Muscle of leg (tissue), 11 donors: Measurements from ENCODE around the gene LRRN2. TPM values are rescaled to one million over a fixed set of nuclear protein-coding genes. Genes with fewer than 3 reads are reported as not detected.
A peak's percentile ranks its signal among the peaks of the same experiment; 100 is the strongest.
"Not testable (repeated sequence)": the region's sequence is repeated elsewhere in the genome, so short reads cannot be mapped to it uniquely, and the experiment has no call there.

Experiments used
- DNase-seq: peaks from one replicate; pipeline ENCODE4 v3.0.0; 2013
- H3K27ac ChIP-seq: one replicate; pipeline ENCODE4 v1.5.1; 2013; ENCODE audit warnings: mild to moderate bottlenecking, low read length, control low read depth
- H3K27me3 ChIP-seq: one replicate; pipeline ENCODE4 v1.6.1; 2013; ENCODE audit warnings: low read length; ENCODE audit not compliant: control insufficient read depth, insufficient read depth
- H3K36me3 ChIP-seq: one replicate; pipeline ENCODE4 v1.6.1; 2013; ENCODE audit warnings: low read length; ENCODE audit not compliant: control insufficient read depth, insufficient read depth
- H3K4me1 ChIP-seq: one replicate; pipeline ENCODE4 v1.6.1; 2013; ENCODE audit warnings: low read length; ENCODE audit not compliant: control insufficient read depth, insufficient read depth
- H3K4me3 ChIP-seq: one replicate; pipeline ENCODE4 v1.5.1; 2013; ENCODE audit warnings: low read length, control low read depth
- H3K9me3 ChIP-seq: replicated peaks from 2 replicates; pipeline ENCODE4 v1.6.1; 2013; ENCODE audit warnings: low read depth, low read length; ENCODE audit not compliant: control insufficient read depth
- WGBS: methylation state at CpG from one replicate; pipeline ENCODE4 v1.1.5; 2013; ENCODE audit warnings: missing lambda C conversion rate; ENCODE audit not compliant: insufficient coverage; 5-methylcytosine and 5-hydroxymethylcytosine counted together
- polyA plus RNA-seq, 8 donors: library from polyadenylated mRNA; unstranded; fragments of 120-200 nt; gene quantifications; one replicate each; pipeline versions ENCODE4 v1.2.1 to v1.2.3, GENCODE V29; 2013; ENCODE audit warnings: inconsistent platforms in 1 of 8, low replicate concordance in 1 of 8; ENCODE audit not compliant: insufficient read length in 8 of 8, insufficient read depth in 1 of 8
- total RNA-seq: library from RNA; stranded (reverse); fragments of 120-200 nt; gene quantifications from one replicate; pipeline ENCODE4 v1.2.4, GENCODE V29; 2013

LRRN2 gene
- total and polyA plus RNA-seq, 9 donors = 2.7 to 9.8 (median 6.1) TPM

- no peaks in the 10 kb centered on the region for H3K9me3 ChIP-seq
- H3K4me3 ChIP-seq = no peak overlapping the region
- H3K27ac ChIP-seq = no peak overlapping the region
- no peak for DNase-seq
- H3K4me1 ChIP-seq = peaks cover 11% of the 10 kb centered on the region
- H3K36me3 ChIP-seq = no peaks in the 10 kb centered on the region
- peaks cover 2% of the 10 kb centered on the region for H3K27me3 ChIP-seq
- WGBS = no CpG with 5 or more reads among the region's 1 CpG
Observed at GRCh38 chr1:204641455-204641854, 44.1 kb downstream of the LRRN2 start.

- no CpG with 5 or more reads among the region's 2 CpGs for WGBS
- no peak overlapping the region for H3K27ac ChIP-seq
- no peaks in the 10 kb centered on the region for H3K36me3 ChIP-seq
- H3K4me1 ChIP-seq = peaks cover 11% of the 10 kb centered on the region
- no peak for DNase-seq
- peaks cover 5% of the 10 kb centered on the region for H3K27me3 ChIP-seq
- no peaks in the 10 kb centered on the region for H3K9me3 ChIP-seq
- H3K4me3 ChIP-seq = no peak overlapping the region
Observed at GRCh38 chr1:204640578-204640977, 45.0 kb downstream of the LRRN2 start.

DNA sequence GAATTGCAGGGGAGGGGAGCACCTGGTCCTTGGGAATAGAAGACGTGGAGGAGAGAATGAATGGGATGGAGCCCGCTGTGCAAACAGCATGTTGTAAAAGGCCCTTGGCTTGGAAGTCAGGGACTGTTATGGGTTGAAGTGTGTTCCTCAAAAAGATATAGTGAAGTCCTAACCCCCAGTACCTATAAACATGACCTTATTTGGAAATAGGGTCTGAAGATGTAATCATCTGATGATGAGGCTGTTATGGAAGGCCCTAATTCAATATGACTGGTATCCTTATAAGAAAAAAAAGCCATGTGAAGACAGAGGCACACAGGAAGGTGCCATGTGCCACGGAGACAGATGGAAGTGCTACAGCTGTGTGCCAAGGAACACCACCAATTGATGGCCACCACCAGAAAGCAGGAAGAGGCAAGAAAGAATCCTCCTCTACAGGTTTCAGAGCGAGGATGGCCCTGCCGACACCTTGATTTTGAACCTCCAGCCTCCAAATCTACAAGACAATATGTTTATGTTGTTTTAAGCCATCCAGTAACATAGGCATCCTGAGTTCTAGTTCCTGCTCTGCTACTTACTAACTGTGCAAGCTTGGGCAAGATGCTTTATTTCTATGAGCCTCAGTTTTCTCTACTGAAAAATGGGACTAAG, 51.2 kb downstream of the LRRN2 start:
- WGBS = 37% methylated on average over 2 of the region's 5 CpGs
- Histone ChIP-seq H3K4me1 (peaks cover 21% of the 10 kb centered on the region), H3K4me3 (no peak overlapping the region), H3K9me3 (no peaks in the 10 kb centered on the region), H3K27me3 (peaks cover 5% of the 10 kb centered on the region), H3K36me3 (no peaks in the 10 kb centered on the region), H3K27ac (no peak overlapping the region)
- DNase-seq = no peak

- Histone ChIP-seq H3K27ac (no peak overlapping the region), H3K4me3 (no peak overlapping the region), H3K27me3 (peaks cover 5% of the 10 kb centered on the region), H3K36me3 (no peaks in the 10 kb centered on the region), H3K4me1 (peaks cover 21% of the 10 kb centered on the region), H3K9me3 (no peaks in the 10 kb centered on the region)
- WGBS = 6% methylated on average over 2 of the region's 8 CpGs
- DNase-seq = peak; percentile 53
Observed at GRCh38 chr1:204633665-204634064, 51.9 kb downstream of the LRRN2 start.

DNA sequence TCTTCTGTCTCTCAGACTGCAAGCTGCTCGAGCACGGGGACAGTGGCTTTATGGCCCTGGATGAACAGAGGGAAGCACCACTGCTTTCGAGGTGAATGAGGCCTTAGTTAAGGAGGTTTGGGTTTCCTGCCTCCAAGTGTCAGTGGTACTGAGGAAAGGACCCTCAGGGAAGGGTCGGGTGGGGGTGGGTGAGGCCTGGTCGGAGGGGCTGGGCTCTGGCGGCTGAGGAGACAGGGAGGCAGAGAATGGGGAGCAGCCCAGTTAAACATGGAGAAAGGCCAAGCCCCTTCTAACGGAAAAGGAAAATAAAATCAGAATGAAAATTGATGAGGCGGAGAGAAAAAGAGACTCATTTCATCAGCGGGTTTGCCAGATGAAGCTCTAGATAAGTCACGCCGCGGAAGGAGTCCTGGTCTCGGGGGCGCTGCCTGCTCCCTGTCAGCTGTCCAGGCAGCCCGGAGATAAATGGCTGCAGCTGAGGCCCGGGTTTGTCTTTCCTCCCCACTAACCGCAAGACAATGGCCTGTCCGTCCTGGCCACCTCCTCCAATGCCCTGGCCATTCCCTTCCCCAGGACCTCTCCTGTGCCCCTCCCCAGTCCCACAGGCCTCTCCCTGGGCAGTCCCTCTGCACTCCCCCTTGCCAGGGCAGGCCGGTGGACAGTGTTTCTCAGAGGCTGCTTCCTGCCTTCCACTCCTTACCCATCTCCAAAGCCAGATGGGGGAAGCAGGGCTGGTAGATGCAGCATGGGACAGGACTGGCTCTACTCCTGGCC, 55.2 kb downstream of the LRRN2 start:
- H3K4me1 ChIP-seq = peaks cover 10% of the 10 kb centered on the region
- H3K4me3 ChIP-seq = no peak overlapping the region
- no peak overlapping the region for H3K27ac ChIP-seq
- peaks cover 4% of the 10 kb centered on the region for H3K27me3 ChIP-seq
- no peaks in the 10 kb centered on the region for H3K9me3 ChIP-seq
- H3K36me3 ChIP-seq = no peaks in the 10 kb centered on the region
- 27% methylated on average over 17 of the region's 19 CpGs for WGBS
- DNase-seq = no peak

DNA sequence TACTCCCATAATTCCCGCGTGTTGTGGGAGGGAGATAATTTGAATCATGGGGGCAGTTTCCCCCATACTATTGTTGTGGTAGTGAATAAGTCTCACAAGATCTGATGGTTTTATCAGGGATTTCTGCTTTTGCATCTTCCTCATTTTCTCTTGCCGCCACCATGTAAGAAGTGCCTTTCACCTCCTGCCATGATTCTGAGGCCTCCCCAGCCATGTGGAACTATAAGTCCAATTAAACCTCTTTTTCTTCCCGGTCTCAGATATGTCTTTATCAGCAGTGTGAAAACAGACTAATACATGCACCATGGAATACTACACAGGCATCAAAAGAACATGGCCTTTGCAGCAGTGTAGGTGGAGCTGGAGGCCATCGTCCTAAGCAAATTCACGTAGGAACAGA, 56.1 kb downstream of the LRRN2 start:
- DNase-seq, H3K36me3 ChIP-seq, H3K27ac ChIP-seq, H3K27me3 ChIP-seq, H3K4me3 ChIP-seq, H3K9me3 ChIP-seq: not testable (repeated sequence)
- no CpG with 5 or more reads among the region's 6 CpGs for WGBS
- peaks cover 10% of the 10 kb centered on the region for H3K4me1 ChIP-seq

GRCh38 chr1:204628868-204629267, 56.7 kb downstream of the LRRN2 start:
- H3K36me3 ChIP-seq = no peaks in the 10 kb centered on the region
- H3K27me3 ChIP-seq = peaks cover 4% of the 10 kb centered on the region
- WGBS = no CpG with 5 or more reads among the region's 3 CpGs
- H3K4me3 ChIP-seq = no peak overlapping the region
- no peak for DNase-seq
- H3K27ac ChIP-seq = no peak overlapping the region
- no peaks in the 10 kb centered on the region for H3K9me3 ChIP-seq
- H3K4me1 ChIP-seq = peaks cover 16% of the 10 kb centered on the region

DNA sequence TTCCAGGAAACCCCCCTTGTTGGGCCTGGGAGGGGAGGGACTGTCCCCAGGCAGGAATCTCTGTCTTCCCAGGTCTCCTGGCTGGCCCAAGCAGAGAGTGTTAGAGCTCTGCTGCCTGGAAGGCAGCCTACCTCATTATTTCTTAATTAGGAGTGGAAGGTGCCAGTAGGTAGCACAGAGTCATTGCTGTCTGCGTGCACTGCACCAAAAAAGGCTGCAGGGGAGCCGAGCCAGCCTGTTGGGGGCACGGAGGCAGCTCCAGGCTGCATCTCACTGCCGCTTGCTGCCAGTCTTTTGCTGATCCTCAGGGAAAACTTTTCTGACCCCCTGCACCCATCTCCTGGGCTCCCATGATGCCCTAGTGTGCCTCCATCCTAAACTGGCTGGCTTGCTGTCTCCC, 58.1 kb downstream of the LRRN2 start:
- H3K4me3 ChIP-seq = no peak overlapping the region
- WGBS = 73% methylated on average over 4 of the region's 4 CpGs
- H3K36me3 ChIP-seq = no peaks in the 10 kb centered on the region
- H3K9me3 ChIP-seq = no peaks in the 10 kb centered on the region
- no peak for DNase-seq
- no peak overlapping the region for H3K27ac ChIP-seq
- H3K27me3 ChIP-seq = peaks cover 2% of the 10 kb centered on the region
- H3K4me1 ChIP-seq = peaks cover 22% of the 10 kb centered on the region

- Histone ChIP-seq H3K9me3 (no peaks in the 10 kb centered on the region), H3K4me3 (no peak overlapping the region), H3K36me3 (no peaks in the 10 kb centered on the region), H3K4me1 (peaks cover 28% of the 10 kb centered on the region), H3K27ac (no peak overlapping the region), H3K27me3 (peaks cover 2% of the 10 kb centered on the region)
- WGBS = 84% methylated on average over 6 of the region's 7 CpGs
- no peak for DNase-seq
Observed at GRCh38 chr1:204626381-204626780, 59.2 kb downstream of the LRRN2 start.

DNA sequence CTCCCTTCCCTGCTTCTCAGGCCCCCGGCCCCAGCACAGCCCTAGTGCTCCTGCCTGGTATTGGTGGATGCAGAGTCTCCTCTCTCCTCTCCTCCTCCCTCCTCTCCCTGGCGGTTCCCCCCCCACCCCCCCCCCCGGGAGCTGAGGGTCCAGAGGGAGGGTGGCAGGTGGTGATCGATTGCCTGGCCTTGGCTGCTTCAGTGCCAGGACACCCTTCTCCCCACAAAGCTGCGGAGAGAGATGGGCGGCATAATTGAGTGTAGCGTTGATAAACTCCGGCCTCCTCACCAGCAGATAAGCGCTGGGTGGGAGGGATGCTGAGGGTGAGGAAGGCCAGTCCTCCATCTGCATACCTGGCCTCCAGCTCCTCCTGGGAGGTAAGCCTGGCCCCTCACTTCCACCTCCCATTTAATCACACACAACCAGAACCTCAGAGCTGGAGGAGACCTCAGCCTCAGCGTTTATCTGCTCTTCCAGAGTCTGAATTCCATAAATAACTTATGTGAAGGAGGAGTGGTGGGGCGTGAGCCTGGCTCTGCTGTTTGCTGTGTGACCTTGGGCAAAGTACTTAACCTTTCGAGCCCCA, 60.8 kb downstream of the LRRN2 start:
- Histone ChIP-seq H3K4me1 (peaks cover 20% of the 10 kb centered on the region), H3K36me3 (no peaks in the 10 kb centered on the region), H3K27ac (no peak overlapping the region), H3K9me3 (no peaks in the 10 kb centered on the region), H3K4me3 (no peak overlapping the region), H3K27me3 (peaks cover 2% of the 10 kb centered on the region)
- DNase-seq = no peak
- 68% methylated on average over 2 of the region's 12 CpGs for WGBS
